Right kidney (tissue), 1 donor: Measurements from ENCODE around the gene BARX2.

Experiments
- DNase-seq: peaks from one replicate; pipeline ENCODE4 v3.0.0-alpha.2; 2016

The BARX2 gene

DNA sequence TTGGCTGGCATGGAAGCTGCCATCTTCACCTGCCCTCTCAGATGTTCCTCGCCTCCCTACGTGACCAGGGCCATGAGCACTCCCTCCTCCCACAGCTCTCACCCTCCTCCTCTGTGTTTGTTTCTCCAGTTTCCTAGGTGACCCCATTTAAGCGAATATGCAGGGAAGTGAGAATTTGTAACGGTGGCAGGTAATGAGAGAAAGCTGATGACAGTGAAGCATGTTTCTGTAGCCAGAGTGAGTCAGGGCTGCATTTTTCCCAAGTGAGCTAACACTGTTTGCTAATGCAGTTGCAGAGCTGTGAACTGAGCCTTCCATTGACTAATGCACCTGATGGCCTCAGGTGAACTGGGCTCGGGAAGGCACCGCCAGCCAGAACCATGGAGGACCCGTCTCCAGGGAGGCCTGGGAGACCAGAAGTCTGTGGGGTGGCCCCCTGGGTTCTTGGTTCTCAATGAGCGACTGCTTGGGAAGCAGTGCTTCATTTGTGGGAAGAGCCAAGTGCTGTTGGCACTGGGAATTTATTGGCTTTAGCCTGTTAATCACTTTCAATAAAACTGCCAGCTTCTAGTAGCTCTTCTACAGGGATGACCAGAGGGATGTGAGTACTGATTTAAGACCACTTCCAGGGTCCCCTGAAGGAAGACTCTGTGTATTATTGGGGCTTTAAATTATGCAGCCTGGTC is 64.5 kb downstream of the BARX2 start:
- DNase-seq, result peak; percentile 35

DNA sequence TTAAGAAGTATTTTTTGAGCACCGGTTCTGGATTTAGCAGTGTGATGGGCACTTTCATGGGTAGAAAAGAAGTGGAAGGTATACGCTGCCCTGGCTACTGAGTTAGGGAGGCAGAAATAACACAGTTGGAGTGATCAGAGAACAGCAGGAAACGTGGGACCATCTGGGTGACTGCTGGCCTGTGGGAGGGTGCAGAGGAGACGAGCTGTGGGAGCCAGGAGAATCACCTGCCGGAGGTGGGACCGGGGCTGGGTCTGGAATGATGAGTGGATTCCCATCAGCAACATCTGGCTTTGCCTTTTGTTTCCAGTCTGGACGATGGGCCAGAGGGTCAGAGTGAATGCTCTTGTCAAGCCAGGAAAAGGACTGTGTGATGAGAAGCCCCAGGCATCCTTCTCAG is 66.5 kb downstream of the BARX2 start:
- no peak for DNase-seq

DNA sequence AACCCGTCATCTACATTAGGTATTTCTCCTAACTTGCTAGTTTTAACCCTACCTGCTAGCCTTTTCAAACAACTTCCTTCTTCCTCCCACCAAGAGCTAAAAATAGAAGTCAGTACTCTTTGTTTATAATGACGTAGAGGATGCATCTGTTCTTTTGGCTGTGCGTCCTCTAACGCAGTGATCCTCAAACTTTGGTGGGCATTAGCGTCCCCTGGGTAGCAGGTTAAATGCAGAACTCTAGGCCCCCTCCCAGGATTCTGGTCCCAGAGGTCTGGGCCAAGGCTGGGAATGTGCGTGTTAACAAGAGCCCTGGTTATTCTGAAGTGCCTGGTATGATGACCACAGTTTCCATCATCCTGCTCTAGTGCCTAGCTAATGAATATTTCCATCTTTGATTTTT is 67.6 kb downstream of the BARX2 start:
- DNase-seq, result no peak

- DNase-seq, result no peak
Observed at GRCh38 chr11:129444274-129444673, 68.6 kb downstream of the BARX2 start.

DNA sequence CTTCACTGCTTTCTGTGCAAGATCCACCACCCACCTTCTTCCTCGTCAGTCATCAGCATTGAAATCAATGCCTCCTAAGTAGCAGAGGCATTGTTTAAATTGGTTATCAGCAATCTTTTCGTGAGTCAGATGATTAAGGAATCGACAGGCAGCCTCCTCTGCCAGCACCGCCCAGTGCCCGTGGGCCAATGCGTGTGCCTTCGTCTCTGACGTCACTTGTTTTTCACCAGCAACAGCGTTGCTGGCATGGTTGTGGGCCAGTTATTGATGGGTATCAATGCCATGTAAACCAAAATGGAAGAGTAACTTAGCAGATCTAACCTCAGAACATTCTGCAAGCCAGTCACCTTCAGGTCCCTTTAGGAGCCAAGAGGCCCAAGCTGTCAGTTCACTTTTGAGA is 69.6 kb downstream of the BARX2 start:
- DNase-seq, result no peak

GRCh38 chr11:129446572-129446971 is 70.9 kb downstream of the BARX2 start:
- DNase-seq, result no peak

- no peak for DNase-seq
Observed at GRCh38 chr11:129447654-129448239, 72.1 kb downstream of the BARX2 start.

GRCh38 chr11:129451524-129451923 is 75.9 kb downstream of the BARX2 start:
- DNase-seq, result no peak

DNA sequence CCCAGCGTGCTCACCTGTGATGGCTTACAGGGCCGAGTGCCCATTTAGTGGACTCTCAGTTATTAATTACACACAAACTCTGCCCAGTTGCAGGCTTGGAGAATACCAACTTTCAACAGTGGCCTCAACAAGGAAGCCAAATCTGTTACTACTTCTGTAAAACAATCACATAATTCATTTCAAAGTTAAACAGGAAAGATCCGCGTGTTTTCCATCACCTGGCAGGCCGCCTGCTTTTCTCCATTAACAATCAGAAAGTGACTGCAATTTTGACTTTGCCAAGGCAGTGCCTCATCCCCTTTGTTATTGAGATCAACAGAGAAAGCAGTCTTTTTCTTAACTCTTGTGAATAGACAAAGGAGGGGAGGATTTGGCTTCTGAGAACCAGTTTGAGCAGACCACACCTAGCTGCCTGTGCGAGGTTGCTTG is 77.7 kb downstream of the BARX2 start:
- no peak for DNase-seq

GRCh38 chr11:129455101-129455500 is 79.5 kb downstream of the BARX2 start:
- DNase-seq, result no peak

DNA sequence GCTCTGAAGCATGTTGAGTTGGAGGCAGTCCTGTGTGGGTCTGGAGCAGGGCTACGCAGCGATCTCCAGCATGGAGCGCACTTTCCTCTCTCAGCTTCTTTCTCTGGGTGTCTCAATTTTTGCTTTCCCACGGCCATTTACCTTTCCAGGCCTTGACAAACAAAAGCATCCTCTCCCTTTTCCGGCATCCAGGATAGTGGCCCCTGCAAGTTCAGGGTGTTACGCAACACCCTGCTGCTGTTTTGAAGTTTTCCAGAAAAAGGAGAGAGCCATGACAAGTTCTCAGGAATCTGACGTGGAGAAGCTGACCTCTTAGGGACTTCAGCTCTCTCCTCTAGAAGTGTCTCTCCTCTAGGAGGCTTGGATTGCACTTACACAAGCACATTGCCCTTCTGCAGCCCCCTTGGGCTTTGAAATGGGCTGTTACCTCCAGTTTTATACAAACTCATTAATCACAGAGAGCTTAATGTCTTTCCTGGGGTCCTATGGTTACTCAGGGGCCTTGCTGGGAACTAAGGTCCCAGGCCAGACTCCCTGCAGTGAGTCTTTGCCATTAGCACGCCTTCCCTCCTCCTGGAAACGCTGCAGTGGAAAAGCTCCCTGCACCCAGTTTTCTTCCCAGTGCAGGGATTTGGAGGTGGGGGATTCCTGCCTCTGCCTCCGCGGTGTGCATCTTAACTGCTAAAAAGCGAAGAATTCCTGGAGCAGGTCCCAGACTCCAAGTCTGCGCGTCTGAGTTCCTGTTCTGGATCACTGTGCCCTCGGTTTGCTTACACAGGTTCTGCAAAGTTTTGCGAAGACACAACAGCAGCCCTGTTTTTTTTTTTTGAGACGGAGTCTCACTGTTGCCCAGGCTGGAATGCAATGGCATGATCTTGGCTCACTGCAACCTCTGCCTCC is 80.4 kb downstream of the BARX2 start:
- no peak for DNase-seq

GRCh38 chr11:129457321-129457720 is 81.7 kb downstream of the BARX2 start:
- peak; percentile 23 for DNase-seq

- no peak for DNase-seq
Observed at GRCh38 chr11:129458278-129458677, 82.6 kb downstream of the BARX2 start.

- DNase-seq, result peak; percentile 42
Observed at GRCh38 chr11:129458756-129459535, 83.3 kb downstream of the BARX2 start.

- DNase-seq, result no peak
Observed at GRCh38 chr11:129460714-129461113, 85.1 kb downstream of the BARX2 start.

- no peak for DNase-seq
Observed at GRCh38 chr11:129484068-129484467, 108.4 kb downstream of the BARX2 start.

DNA sequence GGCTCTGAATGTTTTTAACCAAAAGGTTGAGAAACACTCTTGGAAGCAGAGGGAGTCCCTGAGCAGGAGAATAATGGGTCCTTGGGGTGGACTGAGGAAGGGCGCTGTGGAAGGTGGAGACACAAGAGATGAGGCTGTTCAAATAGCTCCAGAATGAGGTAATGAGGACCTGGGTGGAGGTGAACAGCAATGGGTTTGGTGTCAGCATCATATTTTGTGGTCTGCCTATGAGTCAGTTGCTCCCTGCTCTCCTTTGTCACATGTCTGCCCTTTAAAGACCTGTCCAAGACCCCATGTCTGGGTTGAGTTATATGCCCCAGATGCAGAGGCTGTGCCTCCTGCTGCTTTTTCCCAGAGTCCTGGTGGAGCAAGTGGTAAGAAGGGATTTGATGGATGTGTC is 113.6 kb downstream of the BARX2 start:
- DNase-seq, result no peak

GRCh38 chr11:129490004-129490403 is 114.4 kb downstream of the BARX2 start:
- no peak for DNase-seq

DNA sequence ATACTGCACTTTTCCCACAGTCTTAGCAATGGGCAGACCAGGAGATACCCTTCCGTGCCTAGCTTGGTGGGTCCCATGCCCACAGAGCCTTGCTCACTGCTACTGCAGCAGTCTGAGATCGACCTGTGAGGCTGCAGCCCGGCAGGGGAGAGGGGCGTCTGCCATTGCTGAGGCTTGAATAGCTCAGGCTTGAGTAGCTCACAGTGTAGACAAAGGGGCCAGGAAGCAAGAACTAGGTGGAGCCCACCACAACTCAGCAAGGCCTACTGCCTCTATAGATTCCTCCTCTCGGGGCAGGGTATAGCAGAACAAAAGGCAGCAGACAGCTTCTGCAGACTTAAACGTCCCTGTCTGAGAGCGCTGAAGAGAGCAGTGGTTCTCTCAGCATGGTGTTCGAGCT is 118.1 kb downstream of the BARX2 start:
- DNase-seq, result no peak
